ENCODE data around the gene NAP1L4. TPM values are rescaled to one million over a fixed set of nuclear protein-coding genes. Genes with fewer than 3 reads are reported as not detected.
A peak's percentile ranks its signal among the peaks of the same experiment; 100 is the strongest.

NAP1L4 gene
- total RNA-seq, 1 experiment from 2014 or later: 214 TPM

- no peaks in the 10 kb centered on the region for H3K27me3 ChIP-seq (replicated peaks)
- peaks cover 14% of the 10 kb centered on the region for H3K4me1 ChIP-seq (replicated peaks)
- H3K27ac ChIP-seq: no peak overlapping the region
- H3K36me3 ChIP-seq: peaks cover 23% of the 10 kb centered on the region
- H3K9me3 ChIP-seq (replicated peaks): no peaks in the 10 kb centered on the region
- no peak overlapping the region for H3K4me3 ChIP-seq
- no peak for DNase-seq (ENCODE audit: low read depth in 1 of 2, low spot score in 2 of 2)
These were observed 3.0 kb upstream of the NAP1L4 start for GRCh38 chr11:2995031-2995561.

- H3K27me3 ChIP-seq (replicated peaks): no peaks in the 10 kb centered on the region
- H3K9me3 ChIP-seq (replicated peaks): no peaks in the 10 kb centered on the region
- no peak overlapping the region for H3K4me3 ChIP-seq
- peaks cover 20% of the 10 kb centered on the region for H3K36me3 ChIP-seq
- peaks cover 17% of the 10 kb centered on the region for H3K4me1 ChIP-seq (replicated peaks)
- no peak for DNase-seq (ENCODE audit: low read depth in 1 of 2, low spot score in 2 of 2)
- no peak overlapping the region for H3K27ac ChIP-seq
These were observed 2.2 kb upstream of the NAP1L4 start for GRCh38 chr11:2994336-2994730.

GRCh38 chr11:2992997-2993325, 832 bp upstream of the NAP1L4 start:
- H3K4me1 ChIP-seq (replicated peaks): peaks cover 31% of the 10 kb centered on the region
- H3K9me3 ChIP-seq (replicated peaks): no peaks in the 10 kb centered on the region
- peak overlapping the region; percentile 93 for H3K4me3 ChIP-seq
- peak overlapping the region; percentile 22; the same call in 1 of the 2 replicates for H3K27ac ChIP-seq
- H3K27me3 ChIP-seq (replicated peaks): no peaks in the 10 kb centered on the region
- DNase-seq (ENCODE audit: low read depth in 1 of 2, low spot score in 2 of 2): no peak
- peaks cover 31% of the 10 kb centered on the region for H3K36me3 ChIP-seq

GRCh38 chr11:2991452-2992233, 486 bp downstream of the NAP1L4 start:
- peaks cover 38% of the 10 kb centered on the region for H3K36me3 ChIP-seq
- peak in 1 of 2 experiments; percentile 78 for DNase-seq (ENCODE audit: low read depth in 1 of 2, low spot score in 2 of 2)
- H3K27ac ChIP-seq: peak overlapping the region; percentile 81
- H3K9me3 ChIP-seq (replicated peaks): no peaks in the 10 kb centered on the region
- peaks cover 31% of the 10 kb centered on the region for H3K4me1 ChIP-seq (replicated peaks)
- peak overlapping the region; percentile 93 for H3K4me3 ChIP-seq
- no peaks in the 10 kb centered on the region for H3K27me3 ChIP-seq (replicated peaks)

- DNase-seq (ENCODE audit: low read depth in 1 of 2, low spot score in 2 of 2): peak in 1 of 2 experiments; percentile 46
- H3K4me3 ChIP-seq: peak overlapping the region; percentile 93
- peak overlapping the region; percentile 81 for H3K27ac ChIP-seq
- H3K4me1 ChIP-seq (replicated peaks): peaks cover 31% of the 10 kb centered on the region
- no peaks in the 10 kb centered on the region for H3K9me3 ChIP-seq (replicated peaks)
- H3K36me3 ChIP-seq: peaks cover 38% of the 10 kb centered on the region
- no peaks in the 10 kb centered on the region for H3K27me3 ChIP-seq (replicated peaks)
These were observed 1.3 kb downstream of the NAP1L4 start for GRCh38 chr11:2990617-2991451.

GRCh38 chr11:2989551-2989950, 2.6 kb downstream of the NAP1L4 start:
- H3K9me3 ChIP-seq (replicated peaks): no peaks in the 10 kb centered on the region
- peaks cover 41% of the 10 kb centered on the region for H3K36me3 ChIP-seq
- H3K27me3 ChIP-seq (replicated peaks): no peaks in the 10 kb centered on the region
- peaks cover 31% of the 10 kb centered on the region for H3K4me1 ChIP-seq (replicated peaks)
- no peak overlapping the region for H3K4me3 ChIP-seq
- no peak for DNase-seq (ENCODE audit: low read depth in 1 of 2, low spot score in 2 of 2)
- H3K27ac ChIP-seq: no peak overlapping the region

GRCh38 chr11:2989006-2989405, 3.1 kb downstream of the NAP1L4 start:
- H3K9me3 ChIP-seq (replicated peaks): no peaks in the 10 kb centered on the region
- 0 out of 2 replicates have a peak overlapping the region, but pooled peaks have one; percentile 2 for H3K27ac ChIP-seq
- peaks cover 45% of the 10 kb centered on the region for H3K36me3 ChIP-seq
- H3K4me3 ChIP-seq: no peak overlapping the region
- H3K4me1 ChIP-seq (replicated peaks): peaks cover 31% of the 10 kb centered on the region
- H3K27me3 ChIP-seq (replicated peaks): no peaks in the 10 kb centered on the region
- DNase-seq (ENCODE audit: low read depth in 1 of 2, low spot score in 2 of 2): no peak

- Histone ChIP-seq H3K4me1 (replicated peaks) (peaks cover 31% of the 10 kb centered on the region), H3K36me3 (peaks cover 46% of the 10 kb centered on the region), H3K27ac (0 out of 2 replicates have a peak overlapping the region, but pooled peaks have one; percentile 2), H3K9me3 (replicated peaks) (no peaks in the 10 kb centered on the region), H3K27me3 (replicated peaks) (no peaks in the 10 kb centered on the region), H3K4me3 (no peak overlapping the region)
- DNase-seq (ENCODE audit: low read depth in 1 of 2, low spot score in 2 of 2): no peak
These were observed 4.0 kb downstream of the NAP1L4 start for GRCh38 chr11:2987881-2988861.

- Histone ChIP-seq H3K9me3 (replicated peaks) (no peaks in the 10 kb centered on the region), H3K27me3 (replicated peaks) (no peaks in the 10 kb centered on the region), H3K36me3 (peaks cover 54% of the 10 kb centered on the region), H3K27ac (no peak overlapping the region), H3K4me3 (no peak overlapping the region), H3K4me1 (replicated peaks) (peaks cover 9% of the 10 kb centered on the region)
- no peak for DNase-seq (ENCODE audit: low read depth in 1 of 2, low spot score in 2 of 2)
These were observed 8.2 kb downstream of the NAP1L4 start for GRCh38 chr11:2983908-2984307.

GRCh38 chr11:2982214-2982613, 9.9 kb downstream of the NAP1L4 start:
- no peak for DNase-seq (ENCODE audit: low read depth in 1 of 2, low spot score in 2 of 2)
- Histone ChIP-seq H3K27ac (no peak overlapping the region), H3K4me3 (no peak overlapping the region), H3K9me3 (replicated peaks) (no peaks in the 10 kb centered on the region), H3K36me3 (peaks cover 59% of the 10 kb centered on the region), H3K27me3 (replicated peaks) (no peaks in the 10 kb centered on the region), H3K4me1 (replicated peaks) (no peaks in the 10 kb centered on the region)

- no peaks in the 10 kb centered on the region for H3K9me3 ChIP-seq (replicated peaks)
- no peak overlapping the region for H3K4me3 ChIP-seq
- no peak for DNase-seq (ENCODE audit: low read depth in 1 of 2, low spot score in 2 of 2)
- H3K4me1 ChIP-seq (replicated peaks): no peaks in the 10 kb centered on the region
- H3K36me3 ChIP-seq: peaks cover 65% of the 10 kb centered on the region
- no peaks in the 10 kb centered on the region for H3K27me3 ChIP-seq (replicated peaks)
- no peak overlapping the region for H3K27ac ChIP-seq
These were observed 11.0 kb downstream of the NAP1L4 start for GRCh38 chr11:2981130-2981529.

GRCh38 chr11:2980168-2980840, 11.8 kb downstream of the NAP1L4 start:
- Histone ChIP-seq H3K9me3 (replicated peaks) (no peaks in the 10 kb centered on the region), H3K4me3 (no peak overlapping the region), H3K27me3 (replicated peaks) (no peaks in the 10 kb centered on the region), H3K4me1 (replicated peaks) (no peaks in the 10 kb centered on the region), H3K36me3 (peaks cover 73% of the 10 kb centered on the region), H3K27ac (no peak overlapping the region)
- DNase-seq (ENCODE audit: low read depth in 1 of 2, low spot score in 2 of 2): no peak

GRCh38 chr11:2977113-2977512, 15.0 kb downstream of the NAP1L4 start:
- no peak overlapping the region for H3K4me3 ChIP-seq
- peaks cover 88% of the 10 kb centered on the region for H3K36me3 ChIP-seq
- no peaks in the 10 kb centered on the region for H3K9me3 ChIP-seq (replicated peaks)
- H3K4me1 ChIP-seq (replicated peaks): no peaks in the 10 kb centered on the region
- no peak for DNase-seq (ENCODE audit: low read depth in 1 of 2, low spot score in 2 of 2)
- H3K27ac ChIP-seq: no peak overlapping the region
- no peaks in the 10 kb centered on the region for H3K27me3 ChIP-seq (replicated peaks)

All from SJSA1 (cell line).